Uterus (tissue), 4 donors: Measurements from ENCODE around the gene C11orf54. TPM values are rescaled to one million over a fixed set of nuclear protein-coding genes. Genes with fewer than 3 reads are reported as not detected.

Experiments
- DNase-seq, 2 donors: peaks; one replicate each; pipeline ENCODE4 v3.0.0-alpha.2; 2019 to 2020
- H3K27ac ChIP-seq, 2 donors: fragments of 200-600 bp; sonication (generic); 1 replicate in 1 of 2; 2 replicates in 1 of 2; pipeline ENCODE4 v1.5.1; 2016 to 2018
- H3K27me3 ChIP-seq, 2 donors: fragments of 200-600 bp; sonication (generic); one replicate each; pipeline ENCODE4 v1.5.1; 2018 to 2019; ENCODE audit warnings: control low read depth in 1 of 2
- H3K36me3 ChIP-seq, 2 donors: fragments of 200-600 bp; sonication (generic); one replicate each; pipeline ENCODE4 v1.5.1; 2019; ENCODE audit warnings: control low read depth in 1 of 2
- H3K4me1 ChIP-seq, 2 donors: fragments of 200-600 bp; sonication (generic); one replicate each; pipeline ENCODE4 v1.5.1; 2018 to 2019; ENCODE audit warnings: control low read depth in 1 of 2
- H3K4me3 ChIP-seq, 2 donors: fragments of 200-600 bp; sonication (generic); 1 replicate in 1 of 2; 2 replicates in 1 of 2; pipeline ENCODE4 v1.5.1; 2018 to 2019; ENCODE audit warnings: mild to moderate bottlenecking in 1 of 2
- H3K9me3 ChIP-seq, 2 donors: fragments of 200-600 bp; sonication (generic); one replicate each; pipeline ENCODE4 v1.5.1; 2019; ENCODE audit warnings: control low read depth in 1 of 2
- CTCF ChIP-seq, 4 experiments: fragments of 200-600 bp in 2 of 4; fragments of 450-650 bp in 2 of 4; sonication (generic) in 2 of 4; IDR thresholded peaks; one replicate each; pipeline ENCODE4 v1.5.1; 2016 to 2019; ENCODE audit warnings: antibody characterized with exemption in 4 of 4, mild to moderate bottlenecking in 2 of 4, moderate library complexity in 1 of 4
- POLR2A ChIP-seq, 2 donors: fragments of 450-650 bp; IDR thresholded peaks; one replicate each; pipeline ENCODE4 v1.6.1; 2016; ENCODE audit warnings: antibody characterized with exemption in 2 of 2, mild to moderate bottlenecking in 1 of 2, moderate library complexity in 1 of 2
- intact Hi-C: fragments of 100-400 bp; cut with DNase I; formaldehyde crosslinking; loops from one replicate; pipeline ENCODE4 v1.15.1; 2023; ENCODE audit warnings: low total_unique reads
- total RNA-seq, 4 donors: library from RNA; depleted of rRNA in 3 of 4; stranded (reverse); fragments of >200 nt in 3 of 4; gene quantifications; one replicate each; pipeline versions ENCODE4 v1.1.0 to v1.2.4, GENCODE V29; 2014 to 2023
- donor health status: DM: yes; HTN: yes; CAD: no.

Gene C11orf54
- total RNA-seq, 4 donors from 2014 or later, result 13.3 to 57.2 (median 32.1) TPM

GRCh38 chr11:93718057-93718563 lies 23.4 kb upstream of the C11orf54 start:
- Histone ChIP-seq H3K9me3 (no peaks in the 10 kb centered on the region), H3K4me1 (no peaks in the 10 kb centered on the region), H3K36me3 (no peaks in the 10 kb centered on the region), H3K4me3 (no peak overlapping the region), H3K27ac (no peak overlapping the region), H3K27me3 (no peaks in the 10 kb centered on the region)
- no peak for TF ChIP-seq POLR2A (IDR thresholded peaks at IDR 0.05)
- TF ChIP-seq CTCF (IDR thresholded peaks at IDR 0.05), result no peak
- DNase-seq, result no peak
- intact Hi-C loops, result no loop called here

DNA sequence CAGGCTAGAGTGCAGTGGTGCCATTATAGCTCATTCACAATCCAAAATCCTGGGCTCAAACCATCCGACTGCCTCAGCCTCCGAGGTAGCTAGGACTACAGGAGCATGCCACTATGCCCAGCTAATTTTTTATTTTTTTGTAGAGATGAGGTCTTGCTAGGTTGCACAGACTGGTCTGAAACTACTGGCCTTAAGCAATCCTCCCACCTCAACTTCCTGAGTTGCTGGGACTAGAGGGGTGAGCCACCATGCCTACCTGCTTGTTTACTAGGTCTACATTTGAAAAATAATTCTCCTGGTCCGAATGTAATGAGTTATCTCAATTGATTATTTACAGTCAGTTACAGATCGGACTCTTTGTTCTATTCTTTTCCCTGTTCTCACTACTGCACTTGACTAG lies 22.2 kb upstream of the C11orf54 start:
- TF ChIP-seq POLR2A (IDR thresholded peaks at IDR 0.05), result no peak
- TF ChIP-seq CTCF (IDR thresholded peaks at IDR 0.05), result no peak
- H3K27ac ChIP-seq, result no peak overlapping the region
- no peaks in the 10 kb centered on the region for H3K36me3 ChIP-seq
- H3K4me3 ChIP-seq, result no peak overlapping the region
- intact Hi-C loops, result no loop called here
- DNase-seq, result no peak
- no peaks in the 10 kb centered on the region for H3K27me3 ChIP-seq
- no peaks in the 10 kb centered on the region for H3K9me3 ChIP-seq
- no peaks in the 10 kb centered on the region for H3K4me1 ChIP-seq

DNA sequence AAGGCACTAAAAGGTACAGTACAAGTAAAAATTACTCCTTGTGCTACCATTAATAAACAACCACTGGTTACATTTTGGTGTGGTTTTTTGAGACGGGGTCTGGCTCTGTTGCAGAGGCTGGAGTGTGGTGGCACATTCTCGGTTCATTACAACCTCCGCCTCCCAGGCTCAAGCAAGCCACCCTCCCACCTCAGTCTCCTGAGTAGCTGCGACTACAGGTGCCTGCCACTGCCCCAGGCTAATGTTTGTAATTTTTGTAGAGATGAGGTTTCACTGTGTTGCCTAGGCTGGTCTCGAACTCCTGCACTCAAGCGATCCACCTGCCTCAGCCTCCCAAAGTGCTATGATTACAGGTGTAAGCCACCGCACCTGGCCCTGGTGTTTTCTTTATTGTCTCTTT lies 20.9 kb upstream of the C11orf54 start:
- H3K9me3 ChIP-seq, result no peaks in the 10 kb centered on the region
- intact Hi-C loops, result no loop called here
- H3K4me3 ChIP-seq, result no peak overlapping the region
- H3K36me3 ChIP-seq, result no peaks in the 10 kb centered on the region
- no peak for DNase-seq
- no peaks in the 10 kb centered on the region for H3K27me3 ChIP-seq
- TF ChIP-seq CTCF (IDR thresholded peaks at IDR 0.05) (no peak), POLR2A (IDR thresholded peaks at IDR 0.05) (no peak)
- H3K4me1 ChIP-seq, result no peaks in the 10 kb centered on the region
- no peak overlapping the region for H3K27ac ChIP-seq

DNA sequence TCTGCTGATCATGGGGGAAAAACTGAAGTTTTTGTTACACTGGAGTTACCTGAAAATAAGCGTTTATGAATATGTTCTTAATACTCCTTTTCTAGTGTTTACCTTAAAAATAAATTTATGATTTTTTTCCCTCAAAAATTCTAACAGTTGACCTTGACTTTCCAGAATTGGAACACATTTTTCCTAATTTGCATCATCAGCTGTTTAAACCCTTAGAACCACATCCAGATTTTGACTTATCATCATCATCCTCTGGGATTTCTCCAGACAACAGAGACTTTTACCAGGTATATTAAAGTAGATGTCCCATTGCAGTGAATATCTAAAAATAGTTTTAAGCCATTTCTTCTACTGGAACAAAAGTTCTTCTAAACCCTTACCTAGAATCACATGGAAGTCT lies 17.4 kb upstream of the C11orf54 start:
- no peak overlapping the region for H3K4me3 ChIP-seq
- DNase-seq, result no peak
- H3K9me3 ChIP-seq, result no peaks in the 10 kb centered on the region
- no peaks in the 10 kb centered on the region for H3K27me3 ChIP-seq
- no peaks in the 10 kb centered on the region for H3K36me3 ChIP-seq
- no peak overlapping the region for H3K27ac ChIP-seq
- TF ChIP-seq POLR2A (IDR thresholded peaks at IDR 0.05), result no peak
- no peak for TF ChIP-seq CTCF (IDR thresholded peaks at IDR 0.05)
- intact Hi-C loops, result no loop called here
- H3K4me1 ChIP-seq, result no peaks in the 10 kb centered on the region

GRCh38 chr11:93727985-93728791 lies 13.3 kb upstream of the C11orf54 start:
- DNase-seq, result no peak
- Histone ChIP-seq H3K27me3 (no peaks in the 10 kb centered on the region), H3K9me3 (no peaks in the 10 kb centered on the region), H3K4me1 (no peaks in the 10 kb centered on the region), H3K27ac (no peak overlapping the region), H3K36me3 (no peaks in the 10 kb centered on the region), H3K4me3 (no peak overlapping the region)
- TF ChIP-seq POLR2A (IDR thresholded peaks at IDR 0.05) (no peak), CTCF (IDR thresholded peaks at IDR 0.05) (no peak)
- intact Hi-C loops, result no loop called here
